Esophagus muscularis mucosa (tissue), 4 donors: ENCODE data around the gene GRM2. TPM values are rescaled to one million over a fixed set of nuclear protein-coding genes. Genes with fewer than 3 reads are reported as not detected.

ENCODE experiments used
- DNase-seq: peaks from one replicate; pipeline ENCODE4 v3.0.0-alpha.2; 2017; ENCODE audit errors: extremely low spot score
- H3K27ac ChIP-seq, 4 donors: fragments of 200-600 bp; sonication (generic); replicated peaks in 1 of 4; 1 replicate in 3 of 4; 2 replicates in 1 of 4; pipeline ENCODE4 v1.5.1; 2016 to 2019; ENCODE audit warnings: mild to moderate bottlenecking in 1 of 4
- H3K27me3 ChIP-seq, 4 donors: fragments of 200-600 bp; sonication (generic); one replicate each; pipeline versions ENCODE4 v1.5.1 to v1.6.0; 2016 to 2019
- H3K36me3 ChIP-seq, 4 donors: fragments of 200-600 bp; sonication (generic); one replicate each; pipeline ENCODE4 v1.5.1; 2016 to 2019
- H3K4me1 ChIP-seq, 4 donors: fragments of 200-600 bp; sonication (generic); one replicate each; pipeline ENCODE4 v1.5.1; 2016 to 2019
- H3K4me3 ChIP-seq, 4 donors: fragments of 200-600 bp; sonication (generic); 1 replicate in 2 of 4; 2 replicates in 2 of 4; pipeline ENCODE4 v1.5.1; 2016 to 2019; ENCODE audit warnings: mild to moderate bottlenecking in 4 of 4, moderate library complexity in 1 of 4
- H3K9me3 ChIP-seq, 4 donors: fragments of 200-600 bp; sonication (generic); 1 replicate in 3 of 4; 2 replicates in 1 of 4; pipeline ENCODE4 v1.5.1; 2016 to 2019
- EP300 ChIP-seq: sonication (generic); formaldehyde crosslinking; IDR thresholded peaks from one replicate; pipeline ENCODE4 v1.6.1; 2017; ENCODE audit warnings: antibody characterized with exemption
- POLR2A ChIP-seq: fragments of 450-650 bp; IDR thresholded peaks from one replicate; pipeline ENCODE4 v1.6.1; 2017; ENCODE audit warnings: antibody characterized with exemption, moderate library complexity, mild to moderate bottlenecking, low read depth
- POLR2AphosphoS5 ChIP-seq, 2 donors: sonication (generic); formaldehyde crosslinking; IDR thresholded peaks; one replicate each; pipeline ENCODE4 v1.6.1; 2017; ENCODE audit warnings: antibody characterized with exemption in 2 of 2
- WGBS: methylation state at CpG from one replicate; pipeline ENCODE4 v1.1.5; 2018; 5-methylcytosine and 5-hydroxymethylcytosine counted together
- intact Hi-C: fragments of 100-400 bp; cut with DNase I; formaldehyde crosslinking; loops from one replicate; pipeline ENCODE4 v1.15.1; 2023
- total RNA-seq, 4 donors: library from RNA; depleted of rRNA; stranded (reverse); fragments of >200 nt; gene quantifications; one replicate each; pipeline versions ENCODE4 v1.1.0 to v1.2.1, GENCODE V29; 2016
- TF ChIP-seq, protein P1 (sequence below), 3 experiments: fragments of 200-600 bp in 2 of 3; fragments of 450-650 bp in 1 of 3; sonication (generic) in 2 of 3; IDR thresholded peaks; one replicate each; pipeline ENCODE4 v1.5.1; 2017 to 2019; ENCODE audit warnings: antibody characterized with exemption in 3 of 3, mild to moderate bottlenecking in 2 of 3, moderate library complexity in 1 of 3

GRM2 gene
- total RNA-seq, 4 donors from 2014 or later = 0.11 to 0.83 (median 0.52) TPM; not detected in 1

DNA sequence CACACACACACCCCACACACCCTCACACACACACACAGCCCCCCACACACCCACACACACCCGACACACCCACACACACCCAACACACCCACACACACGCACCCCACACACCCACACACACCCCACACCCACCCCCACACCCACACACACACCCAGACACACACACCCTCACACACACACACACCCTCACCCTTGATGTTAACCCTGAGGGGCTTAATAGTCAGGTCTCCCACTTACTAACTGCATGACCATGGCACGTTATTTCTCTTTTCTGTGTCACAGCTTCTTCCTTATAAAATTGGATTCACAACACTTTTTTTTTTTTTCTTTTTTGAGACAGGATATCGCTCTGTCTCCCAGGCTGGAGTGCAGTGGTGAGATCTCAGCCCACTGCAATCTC, 2.8 kb downstream of the GRM2 start:
- Histone ChIP-seq H3K27me3 (no peaks in the 10 kb centered on the region), H3K9me3 (no peaks in the 10 kb centered on the region), H3K4me3 (no peak overlapping the region), H3K27ac (no peak overlapping the region), H3K36me3 (peaks cover 0 to 12% (median 5%) of the 10 kb centered on the region in 4 donors), H3K4me1 (peaks cover 0 to 15% (median 12%) of the 10 kb centered on the region in 4 donors)
- intact Hi-C loops = loop anchor here (10.0 kb wide), 1 partner anchor 85 kb away; no protein-coding TSS in a partner anchor
- WGBS = 71% methylated on average over 3 of the region's 4 CpGs
- no peak for DNase-seq
- TF ChIP-seq POLR2A = no peak
- TF ChIP-seq POLR2AphosphoS5 (IDR thresholded peaks at IDR 0.05) = no peak
- TF ChIP-seq, protein P1, sequence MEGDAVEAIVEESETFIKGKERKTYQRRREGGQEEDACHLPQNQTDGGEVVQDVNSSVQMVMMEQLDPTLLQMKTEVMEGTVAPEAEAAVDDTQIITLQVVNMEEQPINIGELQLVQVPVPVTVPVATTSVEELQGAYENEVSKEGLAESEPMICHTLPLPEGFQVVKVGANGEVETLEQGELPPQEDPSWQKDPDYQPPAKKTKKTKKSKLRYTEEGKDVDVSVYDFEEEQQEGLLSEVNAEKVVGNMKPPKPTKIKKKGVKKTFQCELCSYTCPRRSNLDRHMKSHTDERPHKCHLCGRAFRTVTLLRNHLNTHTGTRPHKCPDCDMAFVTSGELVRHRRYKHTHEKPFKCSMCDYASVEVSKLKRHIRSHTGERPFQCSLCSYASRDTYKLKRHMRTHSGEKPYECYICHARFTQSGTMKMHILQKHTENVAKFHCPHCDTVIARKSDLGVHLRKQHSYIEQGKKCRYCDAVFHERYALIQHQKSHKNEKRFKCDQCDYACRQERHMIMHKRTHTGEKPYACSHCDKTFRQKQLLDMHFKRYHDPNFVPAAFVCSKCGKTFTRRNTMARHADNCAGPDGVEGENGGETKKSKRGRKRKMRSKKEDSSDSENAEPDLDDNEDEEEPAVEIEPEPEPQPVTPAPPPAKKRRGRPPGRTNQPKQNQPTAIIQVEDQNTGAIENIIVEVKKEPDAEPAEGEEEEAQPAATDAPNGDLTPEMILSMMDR (IDR thresholded peaks at IDR 0.05) = no peak
- TF ChIP-seq EP300 = no peak

DNA sequence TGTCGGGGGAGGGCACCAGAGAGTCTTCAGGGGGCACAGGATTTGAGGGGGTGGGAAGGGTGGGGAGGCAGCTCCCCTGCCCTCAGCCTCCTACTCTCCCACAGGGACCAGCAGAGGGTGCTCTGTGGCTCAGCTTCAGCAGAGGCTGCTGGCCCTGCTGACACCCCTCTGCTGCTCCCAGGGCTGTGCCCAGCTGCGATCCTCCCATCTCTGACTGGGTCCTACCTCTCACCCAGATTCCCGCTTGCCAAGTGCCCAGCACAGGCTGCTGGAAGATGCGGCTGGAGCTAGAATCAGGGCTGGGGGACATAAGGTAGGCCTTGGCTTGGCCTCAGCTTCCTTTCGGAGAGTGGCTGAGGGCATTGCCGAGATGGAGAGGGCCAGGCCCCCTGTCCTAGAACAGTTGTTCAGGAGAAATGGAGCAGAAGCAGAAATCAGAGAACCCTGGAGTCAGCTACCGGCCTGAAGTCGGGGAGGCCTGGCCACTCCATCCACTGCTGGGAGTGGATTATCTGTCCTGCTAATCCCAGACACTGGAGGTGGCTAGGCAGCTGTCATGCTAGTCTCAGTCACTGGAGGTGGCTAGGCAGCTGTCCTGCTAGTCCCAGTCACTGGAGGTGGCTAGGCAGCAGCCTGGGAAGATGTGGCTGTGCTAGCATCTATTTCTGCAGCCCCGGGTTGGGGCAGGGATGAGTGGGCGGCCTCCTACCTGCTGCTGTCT, 3.9 kb downstream of the GRM2 start:
- no peaks in the 10 kb centered on the region for H3K9me3 ChIP-seq
- WGBS = 86% methylated on average over 9 of the region's 10 CpGs
- intact Hi-C loops = loop anchor here (10.0 kb wide), 1 partner anchor 84 kb away; no protein-coding TSS in a partner anchor

DNA sequence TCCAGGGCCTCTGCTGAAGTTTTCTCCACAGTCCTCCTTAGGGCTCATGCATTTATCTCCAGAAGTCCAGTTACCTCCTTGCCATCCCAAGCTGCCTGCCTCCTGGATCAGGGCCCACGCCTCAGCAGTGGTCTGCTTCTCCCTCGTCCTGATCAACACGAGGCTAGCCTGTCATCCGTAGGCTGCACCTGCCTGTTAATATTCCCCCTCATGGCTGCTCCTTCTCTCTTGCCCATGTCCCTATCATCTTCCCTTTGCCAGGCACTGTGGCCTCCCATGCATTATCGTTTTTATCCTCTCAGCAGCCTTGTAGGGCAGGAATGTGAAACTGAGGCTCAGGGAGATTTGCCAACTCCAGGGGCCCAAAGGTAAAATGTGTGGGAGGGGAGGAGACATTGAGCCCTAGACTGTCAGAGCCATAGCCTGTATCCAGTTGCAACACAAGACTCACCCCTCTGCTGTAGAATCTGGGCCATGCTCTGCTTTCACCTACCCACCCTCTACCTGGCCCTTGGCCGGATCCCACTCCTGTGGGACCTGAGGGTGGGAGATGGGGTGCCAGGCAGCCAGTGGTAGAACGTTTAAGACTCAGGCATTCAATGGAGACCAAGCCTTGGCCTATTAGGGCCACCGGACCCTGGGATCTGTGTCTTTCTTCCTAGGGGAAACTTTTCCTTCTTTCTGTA, 4.6 kb downstream of the GRM2 start:
- no peak for TF ChIP-seq POLR2AphosphoS5 (IDR thresholded peaks at IDR 0.05)
- no peak for TF ChIP-seq EP300
- TF ChIP-seq, protein P1 (IDR thresholded peaks at IDR 0.05) = no peak
- TF ChIP-seq POLR2A = no peak
- no peak overlapping the region for H3K4me3 ChIP-seq
- H3K9me3 ChIP-seq = no peaks in the 10 kb centered on the region
- peaks cover 0 to 11% (median 10%) of the 10 kb centered on the region in 4 donors for H3K4me1 ChIP-seq
- intact Hi-C loops = loop anchor here (10.0 kb wide), 1 partner anchor 83 kb away; no protein-coding TSS in a partner anchor
- H3K27me3 ChIP-seq = peaks cover 0 to 2% (median 0%) of the 10 kb centered on the region in 4 donors
- H3K36me3 ChIP-seq = no peaks in the 10 kb centered on the region
- 86% methylated on average over 8 of the region's 8 CpGs for WGBS
- H3K27ac ChIP-seq = no peak overlapping the region
- no peak for DNase-seq

More for the DNA sequence above, 3.9 kb downstream of the GRM2 start:
- Histone ChIP-seq H3K4me3 (no peak overlapping the region), H3K27ac (no peak overlapping the region), H3K36me3 (peaks cover 0 to 4% (median 2%) of the 10 kb centered on the region in 4 donors), H3K4me1 (peaks cover 0 to 15% (median 12%) of the 10 kb centered on the region in 4 donors), H3K27me3 (no peaks in the 10 kb centered on the region)
- DNase-seq = no peak
- no peak for TF ChIP-seq POLR2A
- TF ChIP-seq EP300 = no peak
- no peak for TF ChIP-seq POLR2AphosphoS5 (IDR thresholded peaks at IDR 0.05)
- TF ChIP-seq, protein P1 (IDR thresholded peaks at IDR 0.05) = no peak

DNA sequence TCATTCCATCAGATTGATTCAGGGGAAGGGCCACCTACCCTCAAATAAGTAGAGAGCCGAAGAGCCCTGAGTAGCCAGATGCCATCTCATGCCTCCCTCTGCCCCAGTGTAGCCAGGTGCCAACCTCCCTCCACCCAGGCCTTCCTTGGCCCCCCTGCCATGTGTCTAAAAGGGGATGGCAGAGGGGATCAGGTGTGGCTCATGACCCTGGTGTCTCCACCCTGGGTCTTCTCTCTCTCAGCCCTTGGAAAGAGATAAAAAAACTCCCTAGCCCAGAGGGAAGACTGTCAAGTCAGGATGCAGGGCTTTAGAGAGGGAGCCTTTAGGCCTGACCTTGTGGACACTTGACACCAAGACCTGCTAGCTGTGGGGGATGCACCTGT, 5.2 kb downstream of the GRM2 start:
- Histone ChIP-seq H3K27ac (no peak overlapping the region), H3K27me3 (peaks cover 0 to 8% (median 0%) of the 10 kb centered on the region in 4 donors), H3K4me3 (no peak overlapping the region), H3K36me3 (no peaks in the 10 kb centered on the region), H3K4me1 (peaks cover 0 to 6% (median 5%) of the 10 kb centered on the region in 4 donors), H3K9me3 (no peaks in the 10 kb centered on the region)
- intact Hi-C loops = loop anchor here (10.0 kb wide), 1 partner anchor 83 kb away; no protein-coding TSS in a partner anchor
- DNase-seq = no peak
- TF ChIP-seq, protein P1 (IDR thresholded peaks at IDR 0.05) = no peak
- TF ChIP-seq EP300 (no peak), POLR2AphosphoS5 (IDR thresholded peaks at IDR 0.05) (no peak), POLR2A (no peak)
- 100% methylated on average over 1 of the region's 1 CpG for WGBS
